WTC11 (cell line): ENCODE measurements around the gene EHBP1L1.

Experiments used
- CTCF ChIP-seq: fragments of 200-600 bp; IDR thresholded peaks from 2 replicates; pipeline ENCODE4 v1.8.0; 2022; ENCODE audit warnings: antibody characterized with exemption
- MAX ChIP-seq: sonication (generic); formaldehyde crosslinking; IDR thresholded peaks from 2 replicates; pipeline ENCODE4 v1.8.0; 2022; ENCODE audit warnings: mild to moderate bottlenecking, missing genetic modification reagents
- ZNF512 ChIP-seq: sonication (generic); formaldehyde crosslinking; IDR thresholded peaks from 2 replicates; pipeline ENCODE4 v1.8.1; 2022; ENCODE audit warnings: missing genetic modification reagents, borderline replicate concordance

- no peak for TF ChIP-seq CTCF
- no peak; the same call in 1 of the 2 replicates for TF ChIP-seq MAX (CRISPR knock-in tag)
- no peak for TF ChIP-seq ZNF512 (CRISPR knock-in tag)
Observed at GRCh38 chr11:65541093-65541982, 34.5 kb upstream of the EHBP1L1 start.
